ENCODE results near the gene ETS1. TPM values are rescaled to one million over a fixed set of nuclear protein-coding genes. Genes with fewer than 3 reads are reported as not detected.

ETS1 gene
- total RNA-seq, 1 experiment from 2014 or later: 9.2 TPM

DNA sequence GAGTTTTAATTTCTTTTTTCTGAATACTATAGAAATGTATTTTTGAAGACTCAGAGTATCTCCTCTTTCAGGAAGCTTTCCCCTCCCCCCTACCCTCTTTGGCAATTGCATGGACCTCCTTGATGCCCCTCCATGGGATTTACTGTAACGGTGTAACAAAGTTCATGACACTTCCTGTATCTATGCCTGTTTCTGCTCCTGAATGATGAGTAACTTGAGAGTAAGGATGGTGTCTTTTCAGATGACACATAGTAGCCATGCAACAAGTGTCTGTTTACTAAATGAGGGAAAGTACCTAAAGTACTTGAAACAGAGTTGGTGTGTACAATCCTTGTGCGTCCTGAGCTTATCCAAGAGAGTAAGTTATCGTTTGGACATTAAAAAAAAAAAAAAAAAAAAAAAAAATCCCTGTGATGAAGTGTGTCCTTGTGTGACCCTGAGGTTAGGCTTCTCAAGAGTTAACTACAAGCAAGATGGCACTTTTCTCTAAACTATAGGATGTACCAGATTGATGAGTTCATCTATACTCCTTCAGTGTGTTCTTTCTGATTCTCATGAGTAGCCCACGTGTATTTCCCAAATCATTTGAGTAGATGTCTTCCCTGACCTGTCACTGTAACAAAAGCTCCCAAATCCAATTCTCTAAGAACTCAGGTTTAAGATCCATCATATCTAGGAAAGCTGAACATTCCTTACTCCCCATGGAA lies 7.4 kb downstream of the ETS1 start:
- no peak for DNase-seq (ENCODE audit: low read depth)
- in situ Hi-C loops (cut with HindIII; ENCODE audit: low pct_unique_long_range_greater_than_20kb, low sequenced_read_pairs): no loop called here

GRCh38 chr11:128576555-128576954 lies 10.8 kb downstream of the ETS1 start:
- in situ Hi-C loops (cut with HindIII; ENCODE audit: low pct_unique_long_range_greater_than_20kb, low sequenced_read_pairs): no loop called here

GRCh38 chr11:128575961-128576350 lies 11.4 kb downstream of the ETS1 start:
- DNase-seq (ENCODE audit: low read depth): no peak
- in situ Hi-C loops (cut with HindIII; ENCODE audit: low pct_unique_long_range_greater_than_20kb, low sequenced_read_pairs): no loop called here

More at GRCh38 chr11:128576555-128576954, 10.8 kb downstream of the ETS1 start:
- no peak for DNase-seq (ENCODE audit: low read depth)

- in situ Hi-C loops (cut with HindIII; ENCODE audit: low pct_unique_long_range_greater_than_20kb, low sequenced_read_pairs): no loop called here
- DNase-seq (ENCODE audit: low read depth): no peak
Measured at GRCh38 chr11:128575174-128575960, 12.0 kb downstream of the ETS1 start.

DNA sequence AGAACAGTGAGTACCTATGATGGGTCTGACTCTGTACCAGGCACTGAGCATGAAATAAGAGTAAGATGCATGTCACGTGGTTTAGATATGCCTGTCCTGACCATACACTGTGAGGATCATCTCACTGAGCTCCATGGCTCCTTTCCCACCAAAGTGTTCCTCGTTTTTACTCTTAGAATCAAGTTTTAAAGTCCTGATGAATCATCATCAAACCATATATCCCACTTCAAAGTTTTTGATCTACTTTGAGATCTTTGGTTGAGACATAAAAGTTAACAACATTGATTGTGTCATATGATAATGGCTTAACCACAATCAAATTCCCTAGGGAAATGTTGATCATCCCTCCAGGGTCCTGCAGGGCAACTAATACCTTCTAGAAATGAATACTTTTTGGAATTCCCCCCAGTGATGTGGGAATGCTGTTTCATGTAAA lies 12.8 kb downstream of the ETS1 start:
- in situ Hi-C loops (cut with HindIII; ENCODE audit: low pct_unique_long_range_greater_than_20kb, low sequenced_read_pairs): no loop called here
- no peak for DNase-seq (ENCODE audit: low read depth)

DNA sequence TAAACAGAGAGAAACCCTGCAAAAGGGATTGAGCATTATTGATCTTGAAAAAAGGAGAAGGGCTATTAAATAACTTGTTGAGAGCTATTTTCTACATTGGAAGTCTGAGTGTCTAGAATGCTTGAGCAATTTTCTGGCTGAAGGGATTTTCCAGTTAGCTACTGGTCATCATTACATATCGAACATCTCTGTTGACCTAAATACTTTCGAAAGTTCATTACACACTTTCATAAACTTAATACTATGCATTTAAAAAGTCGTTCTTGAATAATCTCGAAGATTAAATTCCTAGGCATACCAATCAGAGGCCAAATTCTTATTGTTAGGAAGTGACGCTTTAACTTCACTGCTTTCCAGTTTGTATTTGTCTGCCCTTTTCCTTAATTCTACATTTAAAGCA lies 13.7 kb downstream of the ETS1 start:
- no peak for DNase-seq (ENCODE audit: low read depth)
- in situ Hi-C loops (cut with HindIII; ENCODE audit: low pct_unique_long_range_greater_than_20kb, low sequenced_read_pairs): no loop called here

- no peak for DNase-seq (ENCODE audit: low read depth)
- in situ Hi-C loops (cut with HindIII; ENCODE audit: low pct_unique_long_range_greater_than_20kb, low sequenced_read_pairs): no loop called here
Measured at GRCh38 chr11:128572965-128573364, 14.4 kb downstream of the ETS1 start.

DNA sequence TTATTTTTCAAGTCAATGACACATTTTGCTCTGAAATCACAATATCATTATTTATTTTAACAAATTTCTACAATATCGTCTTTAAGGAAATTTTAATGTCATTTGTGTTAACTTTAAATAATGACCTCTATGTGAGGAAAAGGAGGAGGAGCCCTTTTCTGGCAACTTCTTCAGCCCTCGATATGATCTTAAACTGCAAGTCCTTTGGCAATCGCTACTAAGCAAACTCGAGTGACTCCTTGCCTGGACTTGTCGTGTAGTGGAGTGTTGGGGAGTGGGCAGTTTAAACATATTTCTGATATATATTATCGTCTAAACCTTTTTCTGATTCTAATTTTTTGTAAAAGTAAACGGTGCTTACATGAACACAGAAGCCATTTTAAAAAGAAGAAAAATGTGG lies 16.7 kb downstream of the ETS1 start:
- no peak for DNase-seq (ENCODE audit: low read depth)
- in situ Hi-C loops (cut with HindIII; ENCODE audit: low pct_unique_long_range_greater_than_20kb, low sequenced_read_pairs): no loop called here

- no peak for DNase-seq (ENCODE audit: low read depth)
- in situ Hi-C loops (cut with HindIII; ENCODE audit: low pct_unique_long_range_greater_than_20kb, low sequenced_read_pairs): no loop called here
Measured at GRCh38 chr11:128569291-128569690, 18.1 kb downstream of the ETS1 start.

DNA sequence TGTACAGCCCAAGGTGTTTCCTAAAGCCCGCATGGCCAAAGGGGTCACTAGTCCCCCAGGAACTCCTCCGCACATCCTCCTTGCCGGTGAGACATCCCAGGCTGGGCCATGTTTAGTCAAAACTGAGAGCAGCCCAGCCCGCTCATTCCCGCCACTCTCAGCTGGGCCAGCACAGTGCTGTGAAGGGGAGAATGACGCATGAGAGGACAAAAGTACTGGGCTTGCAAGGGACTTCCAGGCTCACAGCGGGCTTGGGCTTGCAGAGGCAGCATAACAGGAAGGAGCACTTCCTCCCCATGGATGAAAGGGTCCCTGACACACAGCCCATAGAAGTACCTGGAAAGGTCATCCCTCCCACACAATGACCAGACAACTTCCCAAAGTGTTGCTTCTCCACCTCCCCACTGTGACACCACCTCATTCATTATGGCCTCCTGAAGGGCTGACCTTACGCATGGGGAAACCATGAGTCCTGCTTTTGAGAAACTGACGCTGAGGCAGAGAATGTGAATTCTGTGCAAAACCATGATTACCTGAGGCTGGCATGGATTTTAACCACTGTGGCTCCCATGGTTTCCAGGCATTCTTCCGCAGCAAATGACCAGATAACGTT lies 19.1 kb downstream of the ETS1 start:
- in situ Hi-C loops (cut with HindIII; ENCODE audit: low pct_unique_long_range_greater_than_20kb, low sequenced_read_pairs): no loop called here

DNA sequence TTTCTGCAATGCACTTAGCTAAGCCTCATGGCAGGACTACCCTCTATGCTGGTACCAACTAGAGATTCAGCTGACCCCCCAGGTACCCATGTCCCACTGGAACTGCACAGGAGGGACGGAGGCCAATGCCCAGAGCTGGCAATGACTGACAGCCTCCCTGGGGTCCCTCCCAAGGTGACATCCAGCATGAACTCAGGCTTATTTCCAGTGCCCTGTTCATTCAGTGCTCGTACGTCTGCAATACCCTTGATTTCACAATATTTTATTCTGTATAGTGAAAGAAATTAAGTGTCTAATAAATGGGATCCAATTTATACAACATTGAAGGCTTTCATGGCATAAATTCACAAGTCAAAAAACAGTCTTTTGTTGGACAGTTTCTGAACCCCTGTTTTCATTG lies 20.2 kb downstream of the ETS1 start:
- no peak for DNase-seq (ENCODE audit: low read depth)
- in situ Hi-C loops (cut with HindIII; ENCODE audit: low pct_unique_long_range_greater_than_20kb, low sequenced_read_pairs): no loop called here

More for the DNA sequence above, 19.1 kb downstream of the ETS1 start:
- DNase-seq (ENCODE audit: low read depth): no peak

GRCh38 chr11:128565881-128566280 lies 21.5 kb downstream of the ETS1 start:
- in situ Hi-C loops (cut with HindIII; ENCODE audit: low pct_unique_long_range_greater_than_20kb, low sequenced_read_pairs): no loop called here
- DNase-seq (ENCODE audit: low read depth): no peak

DNA sequence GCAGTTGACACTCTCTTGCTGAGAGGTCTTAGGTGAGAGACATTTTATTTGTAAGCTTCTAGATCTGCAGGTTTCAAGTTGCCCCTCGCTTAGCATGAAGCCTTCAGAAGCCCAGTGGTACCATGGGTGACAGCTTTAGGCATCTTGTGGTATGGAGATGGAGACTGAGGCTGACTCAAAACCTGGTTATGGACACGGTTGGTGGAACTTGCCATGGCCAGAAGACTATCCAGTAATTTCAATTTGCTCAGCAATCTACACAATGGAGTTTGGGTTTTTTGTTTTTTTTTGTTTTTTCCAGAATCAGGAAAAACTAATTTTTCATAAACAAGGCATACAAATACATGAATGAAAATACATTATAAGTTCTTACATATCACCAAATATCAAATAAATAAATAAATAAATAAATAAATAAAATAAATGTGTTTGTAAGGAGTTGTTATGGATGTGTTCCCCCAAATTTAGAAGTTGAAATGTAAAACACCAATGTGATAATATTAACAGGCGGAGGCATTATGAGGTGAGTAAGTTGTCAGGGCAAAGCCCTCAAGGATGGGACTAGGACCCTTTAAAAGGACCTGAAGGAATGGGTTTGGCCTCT lies 22.6 kb downstream of the ETS1 start:
- DNase-seq (ENCODE audit: low read depth): no peak
- in situ Hi-C loops (cut with HindIII; ENCODE audit: low pct_unique_long_range_greater_than_20kb, low sequenced_read_pairs): no loop called here

DNA sequence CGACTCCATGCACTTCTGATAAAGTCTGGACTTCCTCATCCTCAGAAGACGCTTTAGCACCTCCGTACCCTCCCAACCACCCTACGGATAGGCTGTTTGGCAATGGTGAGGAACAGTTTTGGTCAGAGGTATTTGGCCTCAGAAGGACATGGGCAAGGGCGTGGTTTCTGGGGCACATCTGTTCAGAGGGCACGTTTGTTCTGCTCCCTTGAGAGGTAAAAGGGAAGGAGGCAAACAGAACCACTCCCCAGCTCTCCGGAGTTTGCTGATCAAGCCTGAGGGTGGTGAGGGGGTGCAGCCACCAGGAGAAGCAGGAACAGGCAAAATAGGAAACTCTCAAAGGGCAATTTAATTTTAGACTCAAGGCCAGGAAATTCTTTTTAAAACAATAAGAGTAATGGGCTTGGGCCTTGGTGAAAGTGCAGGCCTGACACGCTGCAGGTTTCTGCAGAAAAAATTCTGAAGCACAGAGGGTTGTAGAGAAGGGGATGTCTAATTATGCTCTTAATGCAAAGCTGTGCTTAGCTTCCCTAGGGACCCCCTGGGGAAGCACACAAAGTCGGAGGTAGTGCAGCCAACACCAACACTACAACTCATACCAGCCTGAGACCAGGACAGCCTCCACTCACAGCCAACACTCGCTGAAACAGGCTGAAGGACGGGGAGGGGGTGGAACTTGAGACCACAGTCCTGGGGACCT lies 23.3 kb downstream of the ETS1 start:
- no peak for DNase-seq (ENCODE audit: low read depth)
- in situ Hi-C loops (cut with HindIII; ENCODE audit: low pct_unique_long_range_greater_than_20kb, low sequenced_read_pairs): no loop called here

DNA sequence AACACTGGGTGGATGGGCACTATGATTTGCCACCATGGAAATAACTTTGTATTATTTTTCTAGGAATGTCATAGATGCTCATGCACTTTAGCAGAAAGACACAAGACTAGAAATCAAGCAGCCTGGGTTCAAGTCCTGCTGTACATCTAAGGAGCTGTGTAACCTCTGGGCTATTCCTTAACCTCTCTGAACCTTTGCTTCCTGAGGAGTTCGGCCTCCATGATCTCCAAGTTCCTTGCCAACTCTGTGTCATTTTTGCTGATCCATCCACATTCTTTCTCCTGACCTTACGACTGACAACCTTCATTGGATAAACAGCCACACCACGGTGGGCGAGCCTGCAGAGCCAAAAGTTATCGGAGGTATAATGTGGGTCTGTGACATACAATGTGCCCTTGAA lies 24.1 kb downstream of the ETS1 start:
- in situ Hi-C loops (cut with HindIII; ENCODE audit: low pct_unique_long_range_greater_than_20kb, low sequenced_read_pairs): no loop called here
- DNase-seq (ENCODE audit: low read depth): no peak

GRCh38 chr11:128559496-128560103 lies 27.8 kb downstream of the ETS1 start:
- DNase-seq (ENCODE audit: low read depth): no peak
- in situ Hi-C loops (cut with HindIII; ENCODE audit: low pct_unique_long_range_greater_than_20kb, low sequenced_read_pairs): no loop called here

GRCh38 chr11:128555606-128556005 lies 31.8 kb downstream of the ETS1 start:
- in situ Hi-C loops (cut with HindIII; ENCODE audit: low pct_unique_long_range_greater_than_20kb, low sequenced_read_pairs): no loop called here
- DNase-seq (ENCODE audit: low read depth): no peak
